ENCODE measurements around the gene DACT2.

GRCh38 chr6:168314948-168315347 is 4.6 kb downstream of the DACT2 start:
- TF ChIP-seq, protein P1, sequence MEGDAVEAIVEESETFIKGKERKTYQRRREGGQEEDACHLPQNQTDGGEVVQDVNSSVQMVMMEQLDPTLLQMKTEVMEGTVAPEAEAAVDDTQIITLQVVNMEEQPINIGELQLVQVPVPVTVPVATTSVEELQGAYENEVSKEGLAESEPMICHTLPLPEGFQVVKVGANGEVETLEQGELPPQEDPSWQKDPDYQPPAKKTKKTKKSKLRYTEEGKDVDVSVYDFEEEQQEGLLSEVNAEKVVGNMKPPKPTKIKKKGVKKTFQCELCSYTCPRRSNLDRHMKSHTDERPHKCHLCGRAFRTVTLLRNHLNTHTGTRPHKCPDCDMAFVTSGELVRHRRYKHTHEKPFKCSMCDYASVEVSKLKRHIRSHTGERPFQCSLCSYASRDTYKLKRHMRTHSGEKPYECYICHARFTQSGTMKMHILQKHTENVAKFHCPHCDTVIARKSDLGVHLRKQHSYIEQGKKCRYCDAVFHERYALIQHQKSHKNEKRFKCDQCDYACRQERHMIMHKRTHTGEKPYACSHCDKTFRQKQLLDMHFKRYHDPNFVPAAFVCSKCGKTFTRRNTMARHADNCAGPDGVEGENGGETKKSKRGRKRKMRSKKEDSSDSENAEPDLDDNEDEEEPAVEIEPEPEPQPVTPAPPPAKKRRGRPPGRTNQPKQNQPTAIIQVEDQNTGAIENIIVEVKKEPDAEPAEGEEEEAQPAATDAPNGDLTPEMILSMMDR (IDR thresholded peaks at IDR 0.05; ENCODE audit: insufficient read depth, low read length, poor library complexity, severe bottlenecking) = no peak
- TF ChIP-seq EZH2phosphoT487 (conservative IDR thresholded peaks at IDR 0.05; ENCODE audit: low read length) = no peak
